NT2/D1 (cell line): ENCODE measurements around the gene SPANXN4.

Experiments used
- DNase-seq: peaks from one replicate; pipeline ENCODE4 v3.0.0-alpha.2; 2011; ENCODE audit warnings: low read depth, low spot score
- H3K27me3 ChIP-seq: 2 replicates; pipeline ENCODE4 v1.6.0; 2011; ENCODE audit warnings: mild to moderate bottlenecking; ENCODE audit not compliant: insufficient read length, insufficient read depth
- H3K36me3 ChIP-seq: 2 replicates; pipeline ENCODE4 v1.6.1; 2011; ENCODE audit warnings: mild to moderate bottlenecking, low read length, mixed read lengths; ENCODE audit not compliant: insufficient read depth, insufficient read length
- H3K4me1 ChIP-seq: 2 replicates; pipeline ENCODE4 v1.5.1; 2011; ENCODE audit not compliant: insufficient read depth, insufficient read length
- H3K4me3 ChIP-seq: 2 replicates; pipeline ENCODE4 v1.5.1; 2011; ENCODE audit warnings: low read depth; ENCODE audit not compliant: insufficient read length
- H3K9ac ChIP-seq: 2 replicates; pipeline ENCODE4 v1.6.0; 2011; ENCODE audit warnings: low read depth; ENCODE audit not compliant: insufficient read length
- H3K9me3 ChIP-seq: 2 replicates; pipeline ENCODE4 v1.5.1; 2011; ENCODE audit warnings: mild to moderate bottlenecking, low read length; ENCODE audit not compliant: insufficient read depth
- SUZ12 ChIP-seq: IDR thresholded peaks from 2 replicates; pipeline ENCODE4 v1.6.1; 2011; ENCODE audit not compliant: insufficient read length, insufficient read depth; ENCODE audit errors: extremely low read depth
- YY1 ChIP-seq: IDR thresholded peaks from 2 replicates; pipeline ENCODE4 v1.6.1; 2011; ENCODE audit not compliant: insufficient read length, insufficient read depth
- ZNF274 ChIP-seq: IDR thresholded peaks from 2 replicates; pipeline ENCODE4 v1.6.1; 2011; ENCODE audit warnings: mild to moderate bottlenecking, low read depth, low read length

SPANXN4 gene, protein sequence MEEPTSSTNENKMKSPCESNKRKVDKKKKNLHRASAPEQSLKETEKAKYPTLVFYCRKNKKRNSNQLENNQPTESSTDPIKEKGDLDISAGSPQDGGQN

GRCh38 chrX:143025628-143026027 lies at the start of gene SPANXN4:
Gene SPANXN4, plus strand, starts transcription at chrX:143025928. Its CDS starts 87 bp downstream, at chrX:143026015.
- no peak for TF ChIP-seq YY1
- no peak for TF ChIP-seq ZNF274
- TF ChIP-seq SUZ12: no peak
- Histone ChIP-seq H3K9me3 (no peaks in the 10 kb centered on the region), H3K4me1 (no peaks in the 10 kb centered on the region), H3K27me3 (no peaks in the 10 kb centered on the region), H3K36me3 (no peaks in the 10 kb centered on the region), H3K9ac (no peak within 1 kb of the TSS), H3K4me3 (no peak within 1 kb of the TSS)
- DNase-seq: no peak

GRCh38 chrX:142977128-142977914 lies 48.4 kb upstream of the SPANXN4 start:
- TF ChIP-seq SUZ12 (no peak), YY1 (no peak)
- Histone ChIP-seq H3K9ac (no peak overlapping the region), H3K4me3 (no peak overlapping the region), H3K9me3 (no peaks in the 10 kb centered on the region), H3K27me3 (no peaks in the 10 kb centered on the region), H3K36me3 (no peaks in the 10 kb centered on the region), H3K4me1 (no peaks in the 10 kb centered on the region)
- DNase-seq: no peak

DNA sequence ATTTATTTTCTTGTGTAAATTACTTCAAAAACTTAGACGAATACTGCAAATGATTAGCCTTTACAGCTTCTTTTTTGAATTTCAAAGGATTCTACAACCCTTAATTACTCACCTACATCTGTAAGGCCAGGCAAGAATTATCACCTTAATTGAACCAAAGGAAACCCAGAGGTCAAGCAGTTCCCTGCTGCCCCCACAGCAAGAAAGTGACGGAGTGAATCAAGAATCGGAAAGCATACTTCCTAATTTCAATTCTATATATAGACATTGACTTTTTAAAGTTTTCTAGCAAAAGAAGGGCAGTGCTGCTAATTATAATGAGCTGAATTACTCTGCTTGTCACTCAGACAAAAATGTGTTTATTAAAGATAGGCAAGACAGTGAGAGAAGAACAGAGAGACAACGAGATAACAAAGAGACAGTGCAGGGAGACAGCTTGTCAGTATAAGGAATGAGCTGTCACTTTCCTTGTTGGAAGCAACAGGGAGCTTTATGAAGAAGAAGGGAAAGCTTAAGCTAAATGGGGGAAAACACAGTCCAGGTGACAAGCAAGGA lies 47.5 kb upstream of the SPANXN4 start:
- TF ChIP-seq SUZ12 (no peak), ZNF274 (no peak), YY1 (no peak)
- no peaks in the 10 kb centered on the region for H3K36me3 ChIP-seq
- no peak overlapping the region for H3K4me3 ChIP-seq
- H3K9me3 ChIP-seq: no peaks in the 10 kb centered on the region
- no peaks in the 10 kb centered on the region for H3K27me3 ChIP-seq
- DNase-seq: no peak
- H3K9ac ChIP-seq: no peak overlapping the region
- H3K4me1 ChIP-seq: no peaks in the 10 kb centered on the region

DNA sequence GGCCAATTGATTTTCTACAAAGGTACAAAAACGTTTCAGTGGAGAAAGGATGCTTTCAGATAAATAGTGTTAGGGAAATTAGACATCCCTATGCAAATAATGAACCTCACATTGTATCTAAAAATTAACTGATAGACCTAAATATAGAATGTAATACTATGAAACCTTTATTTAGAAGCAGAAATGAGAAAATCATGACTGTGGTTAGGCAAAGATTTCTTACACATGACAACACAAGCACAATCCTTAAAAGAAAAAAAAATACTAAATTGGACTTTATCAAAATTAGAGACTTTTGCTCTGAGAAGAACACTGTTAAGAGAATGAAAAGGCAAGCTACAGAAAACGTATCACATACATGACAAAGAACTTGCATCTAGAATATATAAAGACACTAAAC lies 43.0 kb upstream of the SPANXN4 start:
- no peaks in the 10 kb centered on the region for H3K9me3 ChIP-seq
- H3K36me3 ChIP-seq: no peaks in the 10 kb centered on the region
- H3K27me3 ChIP-seq: no peaks in the 10 kb centered on the region
- DNase-seq: no peak
- no peak overlapping the region for H3K9ac ChIP-seq
- TF ChIP-seq ZNF274 (no peak), SUZ12 (no peak), YY1 (no peak)
- no peaks in the 10 kb centered on the region for H3K4me1 ChIP-seq
- H3K4me3 ChIP-seq: no peak overlapping the region

DNA sequence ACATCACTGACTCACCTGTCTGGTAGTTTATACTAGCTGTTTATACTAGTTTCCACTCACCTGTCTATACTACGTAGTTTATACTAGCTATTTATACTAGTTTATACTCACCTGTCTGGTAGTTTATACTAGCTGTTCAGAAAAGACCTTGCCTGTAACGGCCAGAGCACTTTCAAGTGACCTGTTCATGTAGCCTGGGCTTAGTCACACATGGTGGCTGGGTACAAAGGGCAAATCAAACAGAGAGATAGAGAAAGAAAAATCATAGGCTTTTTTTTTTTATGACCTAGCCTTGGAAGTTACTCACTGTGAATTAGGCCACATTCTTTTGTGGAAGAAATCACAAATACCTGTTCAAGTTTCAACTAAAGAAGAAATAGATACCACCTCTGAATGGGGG lies 30.7 kb upstream of the SPANXN4 start:
- no peaks in the 10 kb centered on the region for H3K4me1 ChIP-seq
- no peak for TF ChIP-seq YY1
- no peak overlapping the region for H3K9ac ChIP-seq
- H3K27me3 ChIP-seq: no peaks in the 10 kb centered on the region
- H3K9me3 ChIP-seq: no peaks in the 10 kb centered on the region
- no peak overlapping the region for H3K4me3 ChIP-seq
- H3K36me3 ChIP-seq: no peaks in the 10 kb centered on the region
- DNase-seq: no peak

DNA sequence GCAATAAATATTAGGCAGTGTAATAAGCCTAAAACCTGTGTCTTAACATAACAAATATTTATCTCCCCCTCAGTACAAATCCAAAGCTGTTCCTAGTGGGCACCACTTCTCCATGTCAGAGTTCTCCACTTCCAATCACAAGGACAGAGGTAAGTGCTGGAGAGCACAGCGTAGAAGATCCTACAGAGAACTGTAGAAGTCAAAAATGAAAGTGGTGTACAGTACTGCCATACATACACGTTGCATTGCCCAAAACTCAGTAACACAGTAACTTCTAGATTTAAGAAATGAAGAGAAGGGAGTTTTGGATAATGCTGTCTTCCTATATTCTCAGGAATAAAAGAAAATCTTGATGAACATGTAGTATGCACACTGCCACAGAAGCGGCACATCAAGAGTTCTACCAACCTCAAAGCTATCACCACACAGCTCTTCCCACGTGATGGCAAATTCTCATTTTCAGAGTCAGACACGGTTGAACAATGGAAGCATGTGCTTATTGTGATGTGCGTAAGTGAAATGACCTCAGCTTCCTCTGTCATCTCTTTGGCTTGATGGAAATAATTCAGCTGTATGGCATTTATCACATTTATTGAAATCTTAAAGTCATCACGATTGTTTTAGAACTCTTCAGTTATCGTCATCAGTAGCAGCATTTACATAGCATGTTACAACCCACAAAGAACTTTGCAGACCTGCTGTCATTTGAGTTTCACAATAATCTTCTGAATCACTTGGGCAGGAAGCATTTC lies 27.1 kb upstream of the SPANXN4 start:
- DNase-seq: no peak
- Histone ChIP-seq H3K27me3 (no peaks in the 10 kb centered on the region), H3K4me3 (no peak overlapping the region)

DNA sequence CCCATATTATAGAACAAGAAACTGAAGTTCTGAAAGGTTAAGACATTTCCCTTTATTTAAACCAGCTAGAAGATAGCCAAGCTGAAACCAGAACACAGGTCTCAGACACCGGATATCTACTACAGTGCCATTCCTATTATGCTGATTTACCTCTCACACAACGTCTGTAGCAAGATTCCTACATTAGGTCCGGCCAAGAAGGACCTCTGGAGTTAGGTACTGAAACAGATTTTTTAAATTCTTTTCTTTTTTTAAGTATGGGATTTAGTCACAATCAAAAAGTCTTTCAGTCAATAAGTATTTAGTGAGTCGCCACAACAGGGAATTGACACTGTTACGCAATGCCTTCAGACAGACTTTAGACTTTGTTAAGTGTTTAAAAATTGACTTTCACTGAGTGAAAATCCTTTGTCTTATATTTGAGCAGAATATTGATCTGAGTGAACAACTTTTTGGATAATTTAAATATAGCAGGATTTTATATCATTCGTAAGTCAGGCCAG lies 26.5 kb upstream of the SPANXN4 start:
- no peaks in the 10 kb centered on the region for H3K9me3 ChIP-seq
- H3K36me3 ChIP-seq: no peaks in the 10 kb centered on the region
- no peaks in the 10 kb centered on the region for H3K27me3 ChIP-seq
- H3K9ac ChIP-seq: no peak overlapping the region
- no peak for TF ChIP-seq ZNF274
- no peak for TF ChIP-seq YY1
- no peak for TF ChIP-seq SUZ12
- DNase-seq: no peak
- no peaks in the 10 kb centered on the region for H3K4me1 ChIP-seq
- H3K4me3 ChIP-seq: no peak overlapping the region

More for the DNA sequence above, 27.1 kb upstream of the SPANXN4 start:
- TF ChIP-seq SUZ12 (no peak), YY1 (no peak), ZNF274 (no peak)
- H3K9ac ChIP-seq: no peak overlapping the region
- H3K4me1 ChIP-seq: no peaks in the 10 kb centered on the region
- no peaks in the 10 kb centered on the region for H3K9me3 ChIP-seq
- H3K36me3 ChIP-seq: no peaks in the 10 kb centered on the region
